ENCODE results near the gene UBE2U.

UBE2U gene

DNA sequence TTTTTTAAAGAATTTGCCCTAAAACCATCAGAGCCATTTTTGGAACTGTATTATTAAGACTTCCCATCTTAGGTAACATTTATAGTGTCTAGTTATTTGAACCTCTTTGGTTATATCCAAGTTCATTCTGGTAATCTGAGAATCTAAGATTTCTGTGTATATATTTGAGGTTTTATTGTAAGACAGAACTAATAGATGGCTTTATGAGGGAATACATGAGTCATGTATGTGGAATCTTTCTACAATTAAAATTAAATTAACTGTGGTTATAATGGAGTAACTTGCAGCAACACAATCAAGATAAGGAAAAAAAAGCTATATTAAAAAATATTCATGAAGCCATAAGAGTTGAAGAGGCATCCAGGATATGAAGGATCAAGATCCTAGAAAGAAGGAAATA lies 92.1 kb downstream of the UBE2U start:
- DNase-seq, result no peak

DNA sequence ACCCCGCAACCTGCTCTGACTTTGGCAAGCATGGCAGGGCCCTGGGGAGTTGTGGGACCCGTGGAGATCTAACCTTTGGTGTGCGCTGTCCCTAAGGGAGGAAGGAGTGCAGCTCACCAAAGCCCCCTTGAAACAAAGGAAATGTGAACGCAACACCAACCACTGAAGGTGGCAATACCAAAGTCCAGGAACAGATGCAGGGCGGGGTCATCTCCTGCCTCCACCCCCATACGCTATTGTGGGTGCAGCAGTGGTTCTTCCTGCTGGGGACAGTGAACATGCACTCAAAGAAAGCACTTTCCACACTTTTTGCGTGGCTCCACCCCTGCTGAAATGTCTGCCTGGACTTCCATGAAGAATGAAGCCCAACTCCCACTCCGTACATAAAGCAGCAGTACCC lies 93.0 kb downstream of the UBE2U start:
- DNase-seq, result no peak

DNA sequence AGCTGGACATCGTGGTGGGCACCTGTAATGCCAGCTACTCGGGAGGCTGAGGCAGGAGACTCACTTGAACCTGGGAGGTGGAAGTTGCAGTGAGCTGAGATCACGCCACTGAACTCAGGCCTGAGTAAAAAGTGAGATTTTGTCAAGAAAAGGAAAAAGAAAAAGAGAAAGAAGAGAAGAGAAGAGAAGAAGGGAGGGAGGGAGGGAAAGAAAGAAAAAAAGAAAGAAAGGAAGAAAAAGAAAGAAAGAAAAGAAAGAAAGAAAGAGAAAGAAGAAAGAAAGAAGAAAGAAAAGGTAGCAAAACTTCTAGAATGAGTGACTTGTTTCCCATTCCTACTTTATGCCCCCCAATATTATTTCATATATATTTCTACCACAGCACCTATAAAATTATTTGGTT lies 98.8 kb downstream of the UBE2U start:
- no peak for DNase-seq

DNA sequence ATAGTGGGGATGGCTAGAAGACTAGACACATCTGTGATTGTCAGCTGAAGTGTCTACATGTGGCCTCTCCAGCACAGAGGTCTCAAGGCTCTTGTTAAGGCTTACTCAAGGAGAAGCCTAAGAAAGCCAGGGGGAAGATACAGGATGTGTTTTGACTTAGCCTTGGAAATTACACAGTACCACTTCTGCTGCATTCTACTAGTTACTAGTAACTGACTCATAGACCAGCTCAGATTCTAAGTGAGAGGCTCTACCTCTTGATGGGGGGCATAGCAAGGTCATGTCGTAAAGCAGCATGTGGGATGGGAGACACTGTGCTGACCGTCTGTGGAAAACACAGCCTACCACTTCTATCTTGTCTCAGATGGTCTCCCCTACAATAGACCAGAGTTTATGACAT lies 99.5 kb downstream of the UBE2U start:
- no peak for DNase-seq

DNA sequence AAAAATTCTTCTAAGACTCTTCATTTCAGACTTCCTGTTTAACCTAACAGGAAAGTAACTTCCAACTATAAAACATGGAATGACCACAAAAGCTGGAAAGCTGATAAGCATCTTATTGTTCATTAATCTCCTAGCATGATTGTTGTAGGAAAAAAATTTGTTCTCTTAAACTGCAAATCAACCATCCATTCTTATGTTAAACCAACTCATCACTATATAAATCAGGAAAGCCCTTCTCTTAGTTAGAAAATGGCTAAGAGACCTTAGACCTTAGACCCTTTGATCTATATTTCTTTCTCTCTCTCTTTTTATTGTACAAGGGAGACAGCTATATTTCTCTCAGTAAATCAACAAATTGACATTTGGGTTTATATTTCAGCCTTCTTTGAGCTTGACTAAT lies 101.4 kb downstream of the UBE2U start:
- no peak for DNase-seq

DNA sequence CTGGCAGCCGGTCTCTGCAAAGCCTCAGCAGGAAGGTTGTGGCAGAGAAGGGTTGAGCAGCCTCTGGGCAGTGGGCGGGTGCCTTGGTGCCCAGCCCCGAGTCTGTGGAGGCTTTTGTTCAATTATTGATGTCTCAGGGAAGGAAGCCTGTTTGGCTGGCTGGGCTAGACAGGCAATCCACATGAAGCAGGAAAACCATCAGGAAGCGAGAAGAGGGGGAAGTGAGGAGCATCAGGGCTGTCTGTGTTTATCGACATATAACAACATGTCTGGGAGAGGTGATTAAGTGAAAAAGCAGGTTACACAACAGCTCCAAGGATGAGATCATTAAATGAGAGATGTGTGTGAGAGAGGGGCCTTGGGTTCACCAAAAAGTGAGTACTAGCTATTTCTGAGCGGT lies 105.4 kb downstream of the UBE2U start:
- DNase-seq, result peak; percentile 11

DNA sequence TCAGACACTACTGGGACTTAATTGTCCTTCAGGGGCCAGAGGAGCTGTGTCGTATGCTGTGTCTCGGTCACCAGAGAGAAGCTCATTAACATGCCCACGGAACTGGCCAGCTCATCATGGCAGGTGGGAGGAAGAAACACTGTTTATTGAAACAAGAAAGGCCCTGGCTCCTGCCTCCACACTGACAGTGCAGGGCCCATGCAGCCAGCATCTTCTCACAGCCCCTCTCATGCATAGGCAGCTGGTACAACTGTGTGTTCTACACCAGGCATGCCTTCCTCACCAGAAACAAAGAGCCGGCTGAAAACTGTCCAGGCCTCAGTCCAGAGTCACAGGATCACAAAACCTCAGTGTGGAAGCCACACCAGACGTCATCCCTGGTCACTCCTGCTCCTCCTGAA lies 106.0 kb downstream of the UBE2U start:
- DNase-seq, result no peak

DNA sequence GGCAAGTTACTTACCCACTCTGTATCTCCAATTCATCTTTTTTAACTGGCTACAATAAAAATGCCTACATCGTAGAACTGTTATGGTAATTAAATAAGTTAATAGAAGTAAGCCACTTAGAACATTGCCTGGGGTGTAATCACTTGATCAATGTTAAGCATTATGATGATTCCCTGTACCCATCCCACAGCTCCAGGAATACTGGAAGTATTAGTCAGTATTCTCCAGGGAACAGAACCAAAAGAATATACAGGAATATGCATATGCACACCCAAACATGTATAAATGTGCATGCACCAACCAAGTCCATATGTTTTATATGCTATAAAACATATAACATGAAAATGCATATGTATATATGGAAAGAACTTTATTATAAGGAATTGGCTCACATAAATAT lies 107.3 kb downstream of the UBE2U start:
- DNase-seq, result no peak

DNA sequence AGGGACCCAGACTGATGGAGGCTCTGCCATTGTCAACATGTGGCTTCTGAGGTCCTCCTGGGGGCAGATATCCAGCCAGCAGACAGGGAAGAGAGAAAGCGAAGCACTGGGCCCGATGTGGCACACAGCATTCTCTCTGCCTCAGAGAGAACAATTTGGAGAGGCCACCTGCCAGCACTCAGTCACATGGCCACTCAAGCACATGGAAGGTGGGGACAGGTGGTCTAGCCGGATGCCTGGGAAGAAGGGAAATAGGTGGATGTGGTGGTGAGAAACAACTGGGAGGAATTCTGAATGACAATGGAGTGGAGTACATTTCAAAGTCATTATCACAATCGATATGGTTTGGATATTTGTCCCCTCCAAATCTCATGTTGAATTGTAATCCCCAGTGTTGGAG lies 109.0 kb downstream of the UBE2U start:
- DNase-seq, result no peak

DNA sequence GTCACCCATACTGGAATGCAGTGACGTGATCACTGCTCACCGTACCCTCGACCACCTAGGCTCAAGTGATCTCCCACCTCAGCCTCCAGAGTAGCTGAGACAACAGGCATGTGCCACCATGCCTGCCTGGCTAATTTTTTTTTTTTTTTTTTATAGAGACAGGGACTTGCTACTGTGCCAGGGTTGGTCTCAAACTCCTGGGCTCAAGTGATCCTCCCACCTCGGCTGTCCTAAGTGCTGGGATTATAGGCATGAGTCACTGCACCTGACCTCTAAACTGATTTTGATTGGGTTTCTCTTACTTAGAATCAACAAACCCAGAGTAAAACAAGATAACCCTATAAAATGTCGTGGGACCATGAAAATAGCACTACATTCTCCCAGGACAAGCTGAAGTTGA lies 112.0 kb downstream of the UBE2U start:
- DNase-seq, result no peak
